HG03571 (cell line): Measurements from ENCODE around the gene CACNA1S.

ENCODE experiments used
- ATAC-seq: cut with Tn5 transposase; IDR thresholded peaks from one replicate; pipeline ENCODE4 v1.9.1; 2021; ENCODE audit not compliant: unreplicated experiment

CACNA1S gene

GRCh38 chr1:201112173-201112731 lies at the start of gene CACNA1S:
Gene CACNA1S, minus strand, starts transcription at chr1:201112426. Its CDS starts 87 bp downstream, at chr1:201112339.
- no peak for ATAC-seq

- no peak for ATAC-seq
These were observed 45.7 kb upstream of the CACNA1S start for GRCh38 chr1:201157949-201158348.

- ATAC-seq, result no peak
These were observed 44.6 kb upstream of the CACNA1S start for GRCh38 chr1:201156819-201157218.

GRCh38 chr1:201156346-201156745 lies 44.1 kb upstream of the CACNA1S start:
- ATAC-seq, result no peak

- ATAC-seq, result no peak
These were observed 43.1 kb upstream of the CACNA1S start for GRCh38 chr1:201155354-201155753.

- ATAC-seq, result peak; percentile 97
These were observed 42.4 kb upstream of the CACNA1S start, which contains the start of gene TMEM9 for GRCh38 chr1:201154389-201155165. Gene TMEM9, minus strand, starts transcription at chr1:201154474. Its CDS starts 551 bp downstream, at chr1:201153923.

GRCh38 chr1:201153474-201154388 lies 41.5 kb upstream of the CACNA1S start:
- peak; percentile 61 for ATAC-seq

- no peak for ATAC-seq
These were observed 37.2 kb upstream of the CACNA1S start for GRCh38 chr1:201149400-201149799.

- ATAC-seq, result no peak
These were observed 35.3 kb upstream of the CACNA1S start for GRCh38 chr1:201147396-201148015.

GRCh38 chr1:201146626-201147390 lies 34.6 kb upstream of the CACNA1S start:
- no peak for ATAC-seq

- no peak for ATAC-seq
These were observed 33.6 kb upstream of the CACNA1S start for GRCh38 chr1:201145816-201146215.

- no peak for ATAC-seq
These were observed 32.9 kb upstream of the CACNA1S start for GRCh38 chr1:201145132-201145531.

- ATAC-seq, result no peak
These were observed 32.5 kb upstream of the CACNA1S start for GRCh38 chr1:201144701-201145100.

- no peak for ATAC-seq
These were observed 31.8 kb upstream of the CACNA1S start for GRCh38 chr1:201143726-201144635.

- ATAC-seq, result no peak
These were observed 30.9 kb upstream of the CACNA1S start for GRCh38 chr1:201142849-201143725.

GRCh38 chr1:201142011-201142848 lies 30.0 kb upstream of the CACNA1S start:
- ATAC-seq, result no peak

- ATAC-seq, result no peak
These were observed 29.2 kb upstream of the CACNA1S start for GRCh38 chr1:201141418-201141817.

GRCh38 chr1:201140941-201141260 lies 28.7 kb upstream of the CACNA1S start:
- ATAC-seq, result no peak
